PFSK-1 (cell line): ENCODE results near the gene PTPN12.

ENCODE experiments used
- POLR2AphosphoS5 ChIP-seq: IDR thresholded peaks from 2 replicates; pipeline ENCODE4 v1.6.1; 2012; ENCODE audit warnings: low read depth, mild to moderate bottlenecking, control low read depth, low read length, moderate library complexity
- REST ChIP-seq, 2 experiments: IDR thresholded peaks; 2 replicates each; pipeline versions ENCODE4 v1.6.1 to v1.8.0; 2011 to 2012; ENCODE audit warnings: low read depth in 2 of 2, low read length in 2 of 2, control low read depth in 1 of 2, inconsistent platforms in 1 of 2, mild to moderate bottlenecking in 1 of 2, moderate library complexity in 1 of 2; ENCODE audit not compliant: insufficient read depth in 1 of 2
- TAF1 ChIP-seq: IDR thresholded peaks from 2 replicates; pipeline ENCODE4 v1.6.1; 2012; ENCODE audit warnings: low read length, control low read depth, borderline replicate concordance; ENCODE audit not compliant: insufficient read depth

- no peak for TF ChIP-seq REST (IDR thresholded peaks at IDR 0.05; ENCODE audit: insufficient read depth in 1 of 2, low read depth in 2 of 2, low read length in 2 of 2)
- TF ChIP-seq POLR2AphosphoS5 = no peak
- no peak for TF ChIP-seq TAF1
Measured at GRCh38 chr7:77657427-77658224, 120.5 kb downstream of the PTPN12 start.
